NCI-H2171 (cell line): ENCODE measurements around the gene FLT3.
"Not testable (repeated sequence)": the region's sequence is repeated elsewhere in the genome, so short reads cannot be mapped to it uniquely, and the experiment has no call there.

Experiments used
- DNase-seq: peaks from one replicate; lab custom pipeline; 2025; lab: John Stamatoyannopoulos, UW

The FLT3 gene

GRCh38 chr13:28044608-28045007 lies 55.8 kb downstream of the FLT3 start:
- no peak for DNase-seq

- DNase-seq: no peak
Measured at GRCh38 chr13:28043224-28043623, 57.2 kb downstream of the FLT3 start.

DNA sequence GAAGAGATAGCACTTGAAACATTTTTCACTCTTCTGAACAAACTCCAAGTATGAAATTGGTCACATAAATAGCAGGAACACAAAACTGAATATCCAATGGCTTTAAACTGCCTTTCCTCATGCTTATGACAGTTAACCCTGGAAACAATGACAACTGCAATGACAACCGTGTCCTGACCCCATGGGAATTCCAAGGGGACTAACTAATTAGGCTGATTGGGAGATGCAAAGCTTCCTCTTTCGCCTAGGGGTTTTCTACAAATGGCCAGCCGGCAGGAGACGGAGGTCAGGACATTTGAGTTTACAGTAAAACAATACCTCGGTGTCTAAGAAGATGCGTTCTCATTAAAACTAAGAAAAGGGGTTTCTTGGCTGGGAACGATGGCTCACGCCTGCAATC lies 58.9 kb downstream of the FLT3 start:
- no peak for DNase-seq

DNA sequence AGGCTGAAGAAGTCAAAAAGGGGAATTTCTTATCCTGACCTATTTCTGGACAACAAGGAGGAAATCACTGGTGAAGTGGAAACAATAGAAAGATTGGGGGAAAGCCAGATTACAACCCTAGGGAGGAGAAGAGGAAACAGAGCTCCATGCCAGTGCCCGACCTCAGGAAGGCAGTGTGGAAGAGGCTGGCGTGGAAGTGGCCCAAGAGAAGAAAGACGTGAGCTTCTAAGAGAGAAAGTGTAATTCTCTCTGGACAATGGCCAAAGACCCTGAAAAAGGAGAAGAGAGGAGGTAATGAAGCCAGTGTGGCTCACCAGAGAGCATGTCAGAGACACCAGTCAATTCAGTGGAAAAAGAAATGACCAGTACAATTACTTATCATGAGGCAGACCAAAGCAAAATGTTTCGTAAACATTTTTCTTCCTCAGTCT lies 59.3 kb downstream of the FLT3 start:
- DNase-seq: no peak

DNA sequence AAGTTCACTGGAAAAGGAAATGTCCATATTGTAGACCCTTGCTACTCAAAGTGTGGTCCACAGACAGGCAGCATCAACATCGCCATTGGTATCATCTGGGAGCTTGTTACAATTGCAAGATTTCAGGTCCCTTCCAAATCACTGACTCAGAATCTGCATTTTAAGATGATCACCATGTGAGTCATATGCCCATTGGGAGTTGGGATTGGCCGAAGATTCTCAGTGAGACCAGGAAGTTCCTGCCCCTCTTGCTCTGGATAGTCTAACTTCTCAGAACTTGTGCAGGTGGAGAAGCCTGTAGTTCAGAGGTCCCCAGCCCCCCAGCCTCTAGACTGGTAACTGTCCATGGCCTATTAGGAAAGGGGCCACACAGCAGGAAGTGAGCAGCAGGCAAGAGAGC lies 63.0 kb downstream of the FLT3 start:
- no peak for DNase-seq

GRCh38 chr13:28035146-28035782 lies 65.1 kb downstream of the FLT3 start:
- no peak for DNase-seq

DNA sequence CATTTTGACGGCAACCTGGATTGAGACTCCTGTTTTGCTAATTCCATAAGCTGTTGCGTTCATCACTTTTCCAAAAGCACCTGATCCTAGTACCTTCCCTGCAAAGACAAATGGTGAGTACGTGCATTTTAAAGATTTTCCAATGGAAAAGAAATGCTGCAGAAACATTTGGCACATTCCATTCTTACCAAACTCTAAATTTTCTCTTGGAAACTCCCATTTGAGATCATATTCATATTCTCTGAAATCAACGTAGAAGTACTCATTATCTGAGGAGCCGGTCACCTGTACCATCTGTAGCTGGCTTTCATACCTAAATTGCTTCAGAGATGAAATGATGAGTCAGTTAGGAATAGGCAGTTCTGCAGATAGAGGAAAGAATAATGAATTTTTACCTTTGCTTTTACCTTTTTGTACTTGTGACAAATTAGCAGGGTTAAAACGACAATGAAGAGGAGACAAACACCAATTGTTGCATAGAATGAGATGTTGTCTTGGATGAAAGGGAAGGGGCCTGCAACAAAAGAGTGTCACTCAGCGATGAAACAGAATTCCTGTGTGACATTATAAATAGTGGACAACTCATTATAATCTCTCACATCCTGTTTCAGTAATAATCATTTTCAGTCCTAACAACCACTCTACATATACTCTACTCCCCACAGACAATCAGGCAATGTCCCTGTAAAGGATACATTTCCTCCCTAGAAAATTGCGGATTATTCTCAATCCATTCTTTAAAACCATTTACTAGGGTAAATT lies 66.3 kb downstream of the FLT3 start:
- DNase-seq: no peak

GRCh38 chr13:28032438-28032837 lies 67.9 kb downstream of the FLT3 start:
- not testable (repeated sequence) for DNase-seq

DNA sequence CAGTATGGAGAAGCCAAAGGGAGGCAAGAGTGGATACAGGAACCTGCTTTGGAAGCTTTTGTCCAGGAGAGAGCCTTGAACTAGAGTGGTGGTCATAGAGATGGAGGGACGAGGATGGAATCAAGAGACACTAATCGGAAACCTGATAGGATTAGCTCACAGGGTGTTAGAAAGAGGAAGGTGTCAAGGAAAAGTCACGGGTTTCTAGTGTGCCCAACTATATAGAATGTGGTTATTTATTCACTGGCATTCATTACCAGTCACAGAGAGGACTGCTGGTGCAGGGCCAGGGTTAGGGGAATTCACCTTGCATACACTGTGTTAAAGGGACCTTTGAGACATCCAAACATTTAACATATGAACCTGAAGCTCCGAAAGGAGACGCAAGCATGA lies 68.5 kb downstream of the FLT3 start:
- DNase-seq: no peak

DNA sequence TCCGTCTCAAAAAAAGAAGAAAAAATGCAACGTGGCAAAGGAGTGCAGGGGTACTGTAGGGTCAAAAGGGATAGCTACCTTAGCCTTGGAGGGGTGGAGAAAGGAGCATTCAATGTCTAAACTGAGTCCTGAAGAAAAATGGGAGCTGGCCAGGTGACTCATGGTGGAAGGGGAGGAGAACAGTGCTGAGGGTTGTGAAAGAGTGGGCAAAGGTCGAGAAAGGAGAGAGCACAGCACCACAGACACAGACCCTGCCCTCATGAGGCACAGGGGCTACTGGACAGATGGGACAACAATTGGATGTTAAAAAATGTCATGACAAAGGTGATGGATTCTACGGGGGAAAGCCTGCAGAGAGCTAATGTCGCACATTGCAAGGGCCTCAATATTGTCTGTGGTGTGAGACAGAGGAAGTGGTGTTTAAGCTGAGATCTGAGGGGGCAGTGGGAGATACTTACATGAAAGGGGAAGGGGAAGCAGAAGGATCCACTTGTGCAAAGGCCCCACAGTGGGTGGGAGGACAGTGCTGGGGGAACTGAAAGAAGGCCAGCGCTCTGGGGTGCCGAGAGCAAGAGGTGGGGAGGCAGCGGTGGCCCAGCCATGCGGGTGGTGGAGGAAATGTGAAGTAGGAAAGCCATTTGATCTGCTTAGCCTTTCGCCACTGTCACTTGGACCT lies 69.0 kb downstream of the FLT3 start:
- no peak for DNase-seq

- no peak for DNase-seq
Measured at GRCh38 chr13:28027607-28028364, 72.6 kb downstream of the FLT3 start.

DNA sequence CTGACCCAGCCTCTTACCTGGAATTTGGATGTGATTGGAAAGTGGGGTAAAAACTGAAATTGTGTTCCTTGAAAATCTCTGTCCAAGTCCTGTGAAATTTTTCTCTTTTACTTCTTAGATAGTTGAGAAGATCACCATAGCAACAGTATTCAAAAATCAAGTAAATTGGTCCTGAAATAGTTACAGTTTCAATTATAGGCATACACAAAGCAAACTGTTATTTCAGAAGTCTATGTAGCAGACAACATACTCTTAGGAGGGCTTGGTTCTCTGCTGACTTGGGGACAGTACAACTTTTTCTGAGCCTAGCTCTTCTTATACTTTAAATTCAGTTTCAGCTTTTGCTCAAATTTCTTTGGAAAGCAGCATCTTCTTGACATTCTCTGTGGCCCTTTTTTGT lies 73.3 kb downstream of the FLT3 start:
- no peak for DNase-seq

- DNase-seq: no peak
Measured at GRCh38 chr13:28026508-28026907, 73.9 kb downstream of the FLT3 start.

- no peak for DNase-seq
Measured at GRCh38 chr13:28022848-28023518, 77.4 kb downstream of the FLT3 start.

- no peak for DNase-seq
Measured at GRCh38 chr13:28014301-28014700, 86.1 kb downstream of the FLT3 start.

DNA sequence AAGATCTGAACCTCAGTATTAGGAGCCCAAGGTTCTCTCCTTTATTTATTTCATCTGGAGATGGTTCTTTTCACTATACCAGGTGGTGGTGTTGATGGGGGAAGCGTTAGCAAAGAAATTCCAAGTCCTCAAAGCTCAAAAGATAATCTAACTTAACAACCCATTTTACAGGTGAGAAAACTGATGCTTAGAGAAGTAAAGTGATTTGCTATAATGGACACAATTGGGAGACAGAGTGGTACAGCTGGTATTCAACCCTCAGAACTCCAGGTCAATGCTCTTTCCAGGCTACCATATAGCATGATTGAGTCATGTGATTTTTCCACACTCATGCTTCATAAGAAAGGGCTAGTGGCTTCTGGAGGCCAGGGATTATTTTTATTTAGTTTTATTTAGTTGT lies 86.9 kb downstream of the FLT3 start:
- no peak for DNase-seq

GRCh38 chr13:28012896-28013295 lies 87.5 kb downstream of the FLT3 start:
- no peak for DNase-seq

DNA sequence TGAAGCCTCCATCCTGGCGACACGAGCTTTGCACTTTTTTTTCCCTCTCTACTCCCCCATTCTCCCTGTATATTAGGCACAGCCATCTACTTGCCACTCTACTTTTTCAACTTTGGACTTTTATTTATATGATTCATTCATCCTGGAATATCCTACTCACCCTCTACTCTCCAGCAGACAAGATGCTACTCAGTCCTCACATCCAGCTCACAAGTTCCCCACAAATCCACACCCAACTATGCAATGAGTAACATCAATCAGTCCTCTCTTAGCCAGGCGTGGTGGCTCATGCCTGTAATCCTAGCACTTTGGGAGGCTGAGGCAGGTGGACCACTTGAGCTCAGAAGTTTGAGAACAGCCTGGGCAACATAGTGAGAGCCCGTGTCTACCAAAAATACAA lies 88.0 kb downstream of the FLT3 start:
- DNase-seq: no peak

DNA sequence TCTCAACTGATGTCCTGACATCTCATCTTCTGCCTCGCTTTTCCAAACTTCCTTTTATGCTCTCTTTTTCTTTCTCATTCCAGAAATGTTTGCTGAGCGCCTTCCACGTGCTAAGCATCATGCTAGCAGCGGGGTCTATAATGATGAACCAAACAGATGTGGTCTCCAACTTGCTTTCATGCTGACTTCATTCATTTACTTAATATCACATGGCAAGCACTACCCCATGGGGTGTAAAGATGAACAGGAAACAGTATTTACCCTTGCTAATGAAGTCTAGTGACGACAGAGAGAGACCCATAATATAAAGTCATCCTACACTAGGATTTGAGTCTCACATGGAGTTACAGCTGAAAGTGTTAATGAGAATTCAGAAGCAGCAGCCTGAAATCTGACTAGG lies 90.3 kb downstream of the FLT3 start:
- DNase-seq: no peak

DNA sequence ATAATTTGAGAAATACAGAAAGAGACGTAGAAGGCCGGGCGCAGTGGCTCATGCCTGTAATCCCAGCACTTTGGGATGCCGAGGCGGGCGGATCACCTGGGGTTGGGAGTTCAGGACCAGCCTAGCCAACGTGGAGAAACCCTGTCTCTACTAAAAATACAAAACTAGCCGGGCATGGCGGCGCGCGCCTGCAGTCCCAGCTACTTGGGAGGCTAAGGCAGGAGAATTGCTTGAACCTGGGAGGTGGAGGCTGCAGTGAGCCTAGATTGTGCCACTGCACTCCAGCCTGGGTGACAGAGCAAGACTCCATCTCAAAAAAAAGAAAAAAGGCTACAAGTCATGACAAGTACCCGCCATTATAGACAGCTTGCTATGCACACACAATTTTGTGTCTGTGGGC lies 95.4 kb downstream of the FLT3 start:
- DNase-seq: not testable (repeated sequence)

GRCh38 chr13:28002886-28003698 lies 97.3 kb downstream of the FLT3 start:
- DNase-seq: no peak
